Loucy (cell line): ENCODE measurements around the gene SUPV3L1.

Experiments used
- H2AFZ ChIP-seq: fragments of 200-600 bp; sonication (generic); 2 replicates; pipeline ENCODE4 v1.6.0; 2016; ENCODE audit warnings: antibody characterized with exemption, mild to moderate bottlenecking, low read length, moderate library complexity
- H3F3A ChIP-seq: fragments of 200-600 bp; 2 replicates; pipeline ENCODE4 v1.6.0; 2016; ENCODE audit warnings: antibody characterized with exemption, low read depth, mild to moderate bottlenecking
- H3K27me3 ChIP-seq: fragments of 200-600 bp; sonication (generic); 2 replicates; pipeline ENCODE4 v1.6.1; 2014; ENCODE audit warnings: low read length, mild to moderate bottlenecking; ENCODE audit not compliant: insufficient read depth, poor library complexity, severe bottlenecking
- H3K36me3 ChIP-seq: fragments of 200-600 bp; sonication (generic); 2 replicates; pipeline ENCODE4 v1.6.1; 2016; ENCODE audit warnings: low read length; ENCODE audit not compliant: insufficient read depth
- H3K4me1 ChIP-seq: fragments of 200-600 bp; sonication (generic); 2 replicates; pipeline ENCODE4 v1.5.1; 2014; ENCODE audit warnings: low read length, mild to moderate bottlenecking; ENCODE audit not compliant: insufficient read depth, poor library complexity, severe bottlenecking
- H3K4me2 ChIP-seq: fragments of 200-600 bp; sonication (generic); 2 replicates; pipeline ENCODE4 v1.6.0; 2014; ENCODE audit warnings: antibody characterized with exemption, low read length, low read depth, mild to moderate bottlenecking; ENCODE audit not compliant: poor library complexity, severe bottlenecking
- H3K4me3 ChIP-seq: fragments of 200-600 bp; sonication (generic); 2 replicates; pipeline ENCODE4 v1.5.1; 2014; ENCODE audit warnings: low read length, mild to moderate bottlenecking, mixed read lengths; ENCODE audit not compliant: poor library complexity, severe bottlenecking
- H3K79me2 ChIP-seq: fragments of 200-600 bp; sonication (generic); 2 replicates; pipeline ENCODE4 v1.6.1; 2014; ENCODE audit warnings: low read length; ENCODE audit not compliant: insufficient read depth
- H3K9ac ChIP-seq: fragments of 200-600 bp; sonication (generic); 2 replicates; pipeline ENCODE4 v1.6.0; 2014; ENCODE audit warnings: mild to moderate bottlenecking, low read depth, low read length, moderate library complexity; ENCODE audit not compliant: poor library complexity, severe bottlenecking
- H3K9me2 ChIP-seq: fragments of 200-600 bp; sonication (generic); replicated peaks from 2 replicates; pipeline ENCODE4 v1.6.1; 2016; ENCODE audit warnings: low read depth, low read length, mixed read lengths
- H3K9me3 ChIP-seq: fragments of 200-600 bp; sonication (generic); 2 replicates; pipeline ENCODE4 v1.6.1; 2014; ENCODE audit warnings: mild to moderate bottlenecking, antibody characterized with exemption, low read length, low read depth; ENCODE audit not compliant: insufficient read depth
- H4K20me1 ChIP-seq: fragments of 200-600 bp; sonication (generic); 2 replicates; pipeline ENCODE4 v1.6.0; 2014; ENCODE audit warnings: antibody characterized with exemption, low read length, mild to moderate bottlenecking; ENCODE audit not compliant: insufficient read depth, poor library complexity, severe bottlenecking
- EZH2phosphoT487 ChIP-seq: fragments of 200-600 bp; IDR thresholded peaks from 2 replicates; pipeline ENCODE4 v1.6.1; 2018; ENCODE audit warnings: antibody characterized with exemption, mild to moderate bottlenecking, moderate library complexity, borderline replicate concordance
- TF ChIP-seq, protein P1 (sequence below): fragments of 200-600 bp; sonication (generic); conservative IDR thresholded peaks from 2 replicates; pipeline ENCODE4 v1.5.1; 2014; ENCODE audit warnings: mild to moderate bottlenecking, antibody characterized with exemption, low read length

The SUPV3L1 gene

DNA sequence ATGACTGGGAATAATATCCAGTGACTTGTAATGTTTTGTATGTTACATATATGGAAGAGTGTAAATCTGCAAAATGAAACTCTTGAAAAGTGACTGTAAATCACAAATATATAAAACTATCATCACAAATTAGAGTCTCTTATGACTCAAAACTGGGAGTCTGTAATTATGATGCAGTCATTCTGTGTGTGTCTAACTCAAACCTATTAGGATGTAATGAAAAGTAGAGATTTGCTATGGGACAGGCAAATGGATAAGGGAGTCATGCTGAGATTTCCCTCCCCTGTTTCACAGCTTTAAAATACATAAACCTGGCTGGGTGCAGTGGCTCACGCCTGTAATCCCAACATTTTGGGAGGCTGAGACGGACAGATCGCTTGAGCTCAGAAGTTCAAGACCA is 31.5 kb downstream of the SUPV3L1 start:
- H3K9ac ChIP-seq, result no peak overlapping the region
- H4K20me1 ChIP-seq, result no peaks in the 10 kb centered on the region
- no peaks in the 10 kb centered on the region for H3K9me2 ChIP-seq
- no peaks in the 10 kb centered on the region for H3K9me3 ChIP-seq
- no peak overlapping the region for H2AFZ ChIP-seq
- no peak overlapping the region for H3K4me3 ChIP-seq
- H3K79me2 ChIP-seq, result no peaks in the 10 kb centered on the region
- H3K27me3 ChIP-seq, result no peaks in the 10 kb centered on the region
- TF ChIP-seq, protein P1, sequence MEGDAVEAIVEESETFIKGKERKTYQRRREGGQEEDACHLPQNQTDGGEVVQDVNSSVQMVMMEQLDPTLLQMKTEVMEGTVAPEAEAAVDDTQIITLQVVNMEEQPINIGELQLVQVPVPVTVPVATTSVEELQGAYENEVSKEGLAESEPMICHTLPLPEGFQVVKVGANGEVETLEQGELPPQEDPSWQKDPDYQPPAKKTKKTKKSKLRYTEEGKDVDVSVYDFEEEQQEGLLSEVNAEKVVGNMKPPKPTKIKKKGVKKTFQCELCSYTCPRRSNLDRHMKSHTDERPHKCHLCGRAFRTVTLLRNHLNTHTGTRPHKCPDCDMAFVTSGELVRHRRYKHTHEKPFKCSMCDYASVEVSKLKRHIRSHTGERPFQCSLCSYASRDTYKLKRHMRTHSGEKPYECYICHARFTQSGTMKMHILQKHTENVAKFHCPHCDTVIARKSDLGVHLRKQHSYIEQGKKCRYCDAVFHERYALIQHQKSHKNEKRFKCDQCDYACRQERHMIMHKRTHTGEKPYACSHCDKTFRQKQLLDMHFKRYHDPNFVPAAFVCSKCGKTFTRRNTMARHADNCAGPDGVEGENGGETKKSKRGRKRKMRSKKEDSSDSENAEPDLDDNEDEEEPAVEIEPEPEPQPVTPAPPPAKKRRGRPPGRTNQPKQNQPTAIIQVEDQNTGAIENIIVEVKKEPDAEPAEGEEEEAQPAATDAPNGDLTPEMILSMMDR, result no peak
- no peak for TF ChIP-seq EZH2phosphoT487
- H3K4me1 ChIP-seq, result no peaks in the 10 kb centered on the region
- no peak overlapping the region for H3K4me2 ChIP-seq
- H3F3A ChIP-seq, result no peaks in the 10 kb centered on the region
- H3K36me3 ChIP-seq, result peaks cover 26% of the 10 kb centered on the region; the same call in 1 of the 2 replicates

DNA sequence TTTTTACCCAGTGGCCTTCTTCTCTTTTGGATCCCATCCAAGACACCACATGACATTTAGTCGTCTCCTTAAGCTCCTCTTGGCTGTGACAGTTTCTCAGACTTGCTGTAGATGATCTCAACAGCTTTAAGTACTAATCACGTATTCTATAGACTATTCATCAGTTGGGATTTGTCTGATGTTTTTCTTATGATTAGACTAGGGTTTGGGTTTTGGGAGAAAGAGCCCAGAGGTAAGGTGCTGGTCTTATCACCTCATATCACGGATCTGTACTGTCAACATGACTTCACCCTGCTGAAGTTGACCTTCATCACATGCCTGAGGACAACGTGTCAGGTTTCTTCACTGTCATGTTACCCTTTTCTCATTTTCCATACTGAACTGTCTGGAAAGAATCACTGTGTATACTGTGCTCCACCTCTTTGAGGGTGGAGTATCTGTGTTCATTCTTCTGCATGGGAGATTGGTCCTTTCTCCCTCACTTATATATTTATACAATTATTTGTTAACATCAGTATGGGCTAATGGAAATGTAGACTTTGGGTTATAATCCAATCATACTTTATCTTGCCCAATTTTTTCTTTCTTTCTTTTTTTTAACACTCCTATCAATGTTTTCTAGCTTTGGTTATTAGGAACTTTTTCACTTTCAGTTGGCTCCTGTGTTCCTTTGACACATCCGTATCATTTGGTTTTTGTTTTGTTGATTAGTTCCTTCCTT is 33.7 kb downstream of the SUPV3L1 start:
- no peaks in the 10 kb centered on the region for H3F3A ChIP-seq
- TF ChIP-seq EZH2phosphoT487, result no peak
- TF ChIP-seq, protein P1, result no peak
- no peak overlapping the region for H3K9ac ChIP-seq
- peaks cover 7% of the 10 kb centered on the region; the same call in 1 of the 2 replicates for H3K36me3 ChIP-seq
- no peaks in the 10 kb centered on the region for H3K9me3 ChIP-seq
- no peaks in the 10 kb centered on the region for H3K4me1 ChIP-seq
- no peak overlapping the region for H3K4me3 ChIP-seq
- no peaks in the 10 kb centered on the region for H3K27me3 ChIP-seq
- no peaks in the 10 kb centered on the region for H4K20me1 ChIP-seq
- no peaks in the 10 kb centered on the region for H3K79me2 ChIP-seq
- no peak overlapping the region for H2AFZ ChIP-seq
- H3K4me2 ChIP-seq, result no peak overlapping the region
- no peaks in the 10 kb centered on the region for H3K9me2 ChIP-seq

DNA sequence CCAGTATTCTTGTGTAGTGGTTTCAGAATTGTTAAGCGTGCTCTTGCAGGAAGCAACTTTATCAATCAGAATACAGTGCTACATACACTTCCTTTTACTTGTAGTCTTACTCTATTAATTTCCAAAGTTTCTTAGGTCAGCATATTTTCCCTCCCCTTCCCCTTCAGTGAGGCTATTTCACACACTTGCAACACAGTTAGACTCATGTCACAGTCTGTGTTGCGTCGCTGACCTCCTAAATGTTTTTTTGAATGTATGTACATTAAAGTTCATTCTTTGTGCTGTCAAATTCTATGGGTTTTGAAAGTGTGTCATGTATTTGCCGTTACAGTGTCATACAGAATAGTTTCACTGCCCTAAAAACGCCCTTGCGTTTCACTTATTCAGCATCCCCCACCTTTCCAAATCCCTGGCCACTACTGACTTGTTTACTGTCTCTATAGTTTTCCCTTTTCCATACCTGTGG is 34.7 kb downstream of the SUPV3L1 start:
- Histone ChIP-seq H3K9me2 (no peaks in the 10 kb centered on the region), H4K20me1 (no peaks in the 10 kb centered on the region), H3F3A (no peaks in the 10 kb centered on the region), H3K9me3 (no peaks in the 10 kb centered on the region), H3K4me1 (no peaks in the 10 kb centered on the region), H3K9ac (no peak overlapping the region), H3K36me3 (no peaks in the 10 kb centered on the region), H3K79me2 (no peaks in the 10 kb centered on the region), H2AFZ (no peak overlapping the region), H3K4me3 (no peak overlapping the region), H3K27me3 (no peaks in the 10 kb centered on the region), H3K4me2 (no peak overlapping the region)
- no peak for TF ChIP-seq EZH2phosphoT487
- TF ChIP-seq, protein P1, result no peak
